SK-N-SH (cell line): ENCODE data around the gene USP48.

Experiments
- ELF1 ChIP-seq: IDR thresholded peaks from 2 replicates; pipeline ENCODE4 v1.4.0; 2012
- EZH2phosphoT487 ChIP-seq: fragments of 200-600 bp; sonication (generic); IDR thresholded peaks from 2 replicates; pipeline ENCODE4 v1.6.1; 2017; ENCODE audit warnings: low read depth, mixed run types, mild to moderate bottlenecking, antibody characterized with exemption, moderate library complexity, borderline replicate concordance
- FOXM1 ChIP-seq: IDR thresholded peaks from 2 replicates; pipeline ENCODE4 v1.4.0; 2012; ENCODE audit warnings: low read depth, mild to moderate bottlenecking
- MAX ChIP-seq: IDR thresholded peaks from 2 replicates; pipeline ENCODE4 v1.4.0; 2012; ENCODE audit warnings: low read depth
- POLR2AphosphoS5 ChIP-seq: IDR thresholded peaks from 2 replicates; pipeline ENCODE4 v1.6.1; 2012; ENCODE audit warnings: low read depth, low read length
- RAD21 ChIP-seq: IDR thresholded peaks from 2 replicates; pipeline ENCODE4 v1.6.1; 2012; ENCODE audit warnings: mild to moderate bottlenecking, low read length
- RFX5 ChIP-seq: IDR thresholded peaks from 2 replicates; pipeline ENCODE4 v1.6.1; 2012; ENCODE audit warnings: mild to moderate bottlenecking, improper control_type of control experiment, low read length
- SMC3 ChIP-seq: IDR thresholded peaks from 2 replicates; pipeline ENCODE4 v1.6.1; 2012; ENCODE audit warnings: low read depth, low read length, improper control_type of control experiment
- YY1 ChIP-seq: IDR thresholded peaks from 2 replicates; pipeline ENCODE4 v1.4.0; 2012; ENCODE audit warnings: low read depth, mild to moderate bottlenecking
- ZBTB33 ChIP-seq: IDR thresholded peaks from 2 replicates; pipeline ENCODE4 v1.4.0; 2012; ENCODE audit warnings: low read depth, borderline replicate concordance
- TF ChIP-seq, protein P1 (sequence below): fragments of 200-600 bp; sonication (generic); IDR thresholded peaks from 2 replicates; pipeline ENCODE4 v1.6.1; 2017; ENCODE audit warnings: antibody characterized with exemption, mild to moderate bottlenecking, moderate library complexity

DNA sequence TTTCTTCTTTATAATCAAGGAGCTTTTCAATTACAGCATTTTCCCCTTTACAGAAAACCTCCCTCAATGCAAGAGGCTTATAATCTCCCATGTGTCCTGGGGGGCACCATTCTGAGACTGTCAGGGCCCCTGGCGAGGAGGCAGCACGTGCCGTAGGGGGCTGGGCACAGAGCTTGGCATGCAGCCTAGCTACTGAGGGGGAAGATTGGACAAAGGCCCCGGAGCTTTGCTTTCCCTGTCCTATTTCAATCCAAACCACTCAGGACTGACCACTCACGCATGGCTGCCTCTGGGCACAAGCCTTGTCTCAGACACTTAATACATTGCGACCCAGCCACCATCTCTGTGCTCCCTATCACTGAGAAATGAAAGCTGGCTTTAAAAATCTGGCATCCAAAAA lies 111.0 kb downstream of the USP48 start:
- TF ChIP-seq, protein P1, sequence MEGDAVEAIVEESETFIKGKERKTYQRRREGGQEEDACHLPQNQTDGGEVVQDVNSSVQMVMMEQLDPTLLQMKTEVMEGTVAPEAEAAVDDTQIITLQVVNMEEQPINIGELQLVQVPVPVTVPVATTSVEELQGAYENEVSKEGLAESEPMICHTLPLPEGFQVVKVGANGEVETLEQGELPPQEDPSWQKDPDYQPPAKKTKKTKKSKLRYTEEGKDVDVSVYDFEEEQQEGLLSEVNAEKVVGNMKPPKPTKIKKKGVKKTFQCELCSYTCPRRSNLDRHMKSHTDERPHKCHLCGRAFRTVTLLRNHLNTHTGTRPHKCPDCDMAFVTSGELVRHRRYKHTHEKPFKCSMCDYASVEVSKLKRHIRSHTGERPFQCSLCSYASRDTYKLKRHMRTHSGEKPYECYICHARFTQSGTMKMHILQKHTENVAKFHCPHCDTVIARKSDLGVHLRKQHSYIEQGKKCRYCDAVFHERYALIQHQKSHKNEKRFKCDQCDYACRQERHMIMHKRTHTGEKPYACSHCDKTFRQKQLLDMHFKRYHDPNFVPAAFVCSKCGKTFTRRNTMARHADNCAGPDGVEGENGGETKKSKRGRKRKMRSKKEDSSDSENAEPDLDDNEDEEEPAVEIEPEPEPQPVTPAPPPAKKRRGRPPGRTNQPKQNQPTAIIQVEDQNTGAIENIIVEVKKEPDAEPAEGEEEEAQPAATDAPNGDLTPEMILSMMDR: no peak
- TF ChIP-seq POLR2AphosphoS5: no peak
- no peak for TF ChIP-seq EZH2phosphoT487
- no peak for TF ChIP-seq RFX5
- TF ChIP-seq ELF1: no peak
- no peak for TF ChIP-seq MAX
- TF ChIP-seq RAD21: no peak
- TF ChIP-seq FOXM1: no peak
- no peak for TF ChIP-seq ZBTB33
- TF ChIP-seq SMC3: no peak
- TF ChIP-seq YY1: no peak
